Activated naive CD8-positive, alpha-beta T cell treated with anti-CD3 and anti-CD28 coated beads, Interleukin-2, amount 10 ng/mL, durations not matched to agents 7 days and 5 days (primary cell): ENCODE data around the gene NOC3L. TPM values are rescaled to one million over a fixed set of nuclear protein-coding genes. Genes with fewer than 3 reads are reported as not detected.
A peak's percentile ranks its signal among the peaks of the same experiment; 100 is the strongest.

Experiments
- ATAC-seq: fragments of 150-1000 bp; cut with Tn5 transposase; one replicate; pipeline ENCODE4 v1.10.0; 2021; ENCODE audit warnings: low read depth, moderate library complexity
- POLR2A ChIA-PET: fragments of 350-600 bp; sonication (Branson Sonifier 250); formaldehyde crosslinking; loops from one replicate; lab custom pipeline; 2021; ENCODE audit warnings: antibody characterized with exemption; lab: Charles Lee
- DNase-seq: peaks from one replicate; pipeline ENCODE4 v3.0.0; 2021
- H3K27ac Mint-ChIP-seq: one replicate; pipeline ENCODE4 v1.8.0; 2022; ENCODE audit warnings: mild to moderate bottlenecking, mixed read lengths
- H3K27me3 Mint-ChIP-seq: one replicate; pipeline ENCODE4 v1.8.0; 2022; ENCODE audit warnings: mild to moderate bottlenecking, moderate library complexity, mixed read lengths
- H3K36me3 Mint-ChIP-seq: one replicate; pipeline ENCODE4 v1.8.0; 2021; ENCODE audit warnings: mild to moderate bottlenecking, mixed read lengths
- H3K4me1 Mint-ChIP-seq: one replicate; pipeline ENCODE4 v1.8.0; 2021; ENCODE audit warnings: mixed read lengths
- H3K4me3 Mint-ChIP-seq: one replicate; pipeline ENCODE4 v1.8.0; 2022; ENCODE audit warnings: mild to moderate bottlenecking, moderate library complexity, mixed read lengths
- H3K9me3 Mint-ChIP-seq: one replicate; pipeline ENCODE4 v1.8.0; 2021; ENCODE audit warnings: mixed read lengths
- total RNA-seq, 2 experiments: library from RNA; stranded (reverse); gene quantifications; one replicate each; pipeline ENCODE4 v1.2.3, GENCODE V29; 2021

The NOC3L gene
- total RNA-seq, 2 experiments from 2014 or later = 17.7 to 18.3 TPM

- no peak for ATAC-seq
- DNase-seq = no peak
- POLR2A ChIA-PET = no interaction called here
- Mint-ChIP-seq H3K4me1 (peaks cover 4% of the 10 kb centered on the region), H3K36me3 (no peaks in the 10 kb centered on the region), H3K4me3 (no peak overlapping the region), H3K27ac (no peak overlapping the region), H3K9me3 (no peaks in the 10 kb centered on the region), H3K27me3 (peaks cover 40% of the 10 kb centered on the region)
These were observed 55.6 kb downstream of the NOC3L start for GRCh38 chr10:94307046-94307615.

DNA sequence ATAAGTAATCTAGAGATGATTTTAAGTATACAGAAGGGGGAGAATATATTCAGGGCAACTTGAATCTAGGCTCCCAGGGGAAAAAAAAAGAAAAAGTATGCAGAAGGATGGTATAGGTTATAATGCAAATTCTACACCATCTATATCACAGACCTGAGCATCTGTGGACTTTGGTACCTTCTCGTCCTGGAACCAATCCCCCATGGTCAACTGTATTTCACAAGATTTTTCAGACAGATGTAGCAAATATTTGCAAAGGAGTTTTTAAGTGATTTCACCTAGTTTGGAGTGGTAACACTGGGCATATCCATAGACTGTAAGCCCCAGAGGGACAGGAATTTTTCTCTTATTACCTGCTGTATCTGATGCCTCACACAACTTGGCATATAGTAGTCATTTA, 58.8 kb downstream of the NOC3L start:
- H3K4me1 Mint-ChIP-seq = peaks cover 15% of the 10 kb centered on the region
- H3K4me3 Mint-ChIP-seq = no peak overlapping the region
- no peaks in the 10 kb centered on the region for H3K36me3 Mint-ChIP-seq
- POLR2A ChIA-PET = no interaction called here
- H3K9me3 Mint-ChIP-seq = no peaks in the 10 kb centered on the region
- ATAC-seq (no peak), DNase-seq (no peak)
- H3K27ac Mint-ChIP-seq = no peak overlapping the region
- peaks cover 55% of the 10 kb centered on the region for H3K27me3 Mint-ChIP-seq

DNA sequence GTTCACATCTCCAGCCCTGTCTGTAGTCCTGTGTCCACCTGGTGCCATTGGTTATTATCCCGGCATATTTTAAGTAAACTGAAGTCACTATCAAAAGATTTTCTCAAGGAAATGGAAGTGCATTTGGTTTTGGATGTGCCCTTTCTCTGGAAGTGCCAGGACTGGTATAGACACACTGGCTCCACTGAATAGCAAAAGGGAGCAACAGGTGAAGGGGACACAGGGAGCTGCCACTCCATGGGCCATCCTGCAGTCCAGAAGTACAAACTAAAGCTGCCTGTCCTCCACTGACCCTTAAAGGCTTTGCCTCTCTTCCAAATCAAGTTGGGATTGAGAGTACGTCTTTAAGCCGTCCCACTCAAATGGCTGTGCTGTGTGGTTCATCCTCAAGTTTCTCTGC, 62.7 kb downstream of the NOC3L start:
- POLR2A ChIA-PET = no interaction called here
- peaks cover 59% of the 10 kb centered on the region for H3K27me3 Mint-ChIP-seq

DNA sequence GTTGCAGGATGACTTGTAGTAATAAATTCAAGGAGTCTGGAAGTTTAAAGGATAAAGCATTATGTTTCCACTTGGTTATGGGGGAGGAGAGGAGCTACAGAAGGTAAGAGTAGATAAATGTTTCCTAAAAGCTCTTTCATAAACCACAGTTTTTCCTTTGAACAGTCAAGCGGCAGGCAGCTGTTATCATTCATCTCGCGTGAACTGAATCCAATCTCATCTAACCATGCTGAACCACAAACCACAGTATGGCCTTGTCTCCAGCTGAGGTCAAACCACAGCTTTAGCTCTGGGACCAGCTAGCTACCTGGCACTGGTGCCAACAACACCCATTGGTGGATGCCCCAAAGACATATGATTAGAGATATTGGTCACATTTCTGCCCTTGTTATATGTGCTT, 63.3 kb downstream of the NOC3L start:
- Mint-ChIP-seq H3K27me3 (peaks cover 58% of the 10 kb centered on the region), H3K4me3 (no peak overlapping the region), H3K27ac (no peak overlapping the region), H3K36me3 (no peaks in the 10 kb centered on the region), H3K9me3 (no peaks in the 10 kb centered on the region), H3K4me1 (peaks cover 11% of the 10 kb centered on the region)
- ATAC-seq = peak; percentile 47
- POLR2A ChIA-PET = no interaction called here
- DNase-seq = no peak

More for the DNA sequence above, 62.7 kb downstream of the NOC3L start:
- Mint-ChIP-seq H3K36me3 (no peaks in the 10 kb centered on the region), H3K4me3 (no peak overlapping the region), H3K4me1 (peaks cover 11% of the 10 kb centered on the region), H3K27ac (no peak overlapping the region), H3K9me3 (no peaks in the 10 kb centered on the region)
- no peak for DNase-seq
- ATAC-seq = no peak

- Mint-ChIP-seq H3K4me1 (peaks cover 3% of the 10 kb centered on the region), H3K36me3 (no peaks in the 10 kb centered on the region), H3K9me3 (no peaks in the 10 kb centered on the region), H3K4me3 (no peak overlapping the region), H3K27me3 (peaks cover 35% of the 10 kb centered on the region), H3K27ac (no peak overlapping the region)
- ATAC-seq = no peak
- POLR2A ChIA-PET = no interaction called here
- no peak for DNase-seq
These were observed 68.6 kb downstream of the NOC3L start for GRCh38 chr10:94294168-94294567.

GRCh38 chr10:94293354-94293753, 69.4 kb downstream of the NOC3L start:
- Mint-ChIP-seq H3K27me3 (peaks cover 30% of the 10 kb centered on the region), H3K4me3 (no peak overlapping the region), H3K27ac (no peak overlapping the region), H3K36me3 (no peaks in the 10 kb centered on the region), H3K4me1 (no peaks in the 10 kb centered on the region), H3K9me3 (no peaks in the 10 kb centered on the region)
- no peak for ATAC-seq
- POLR2A ChIA-PET = no interaction called here
- DNase-seq = no peak

GRCh38 chr10:94292434-94293090, 70.2 kb downstream of the NOC3L start:
- Mint-ChIP-seq H3K9me3 (no peaks in the 10 kb centered on the region), H3K36me3 (no peaks in the 10 kb centered on the region), H3K4me3 (no peak overlapping the region), H3K27me3 (peaks cover 29% of the 10 kb centered on the region), H3K27ac (no peak overlapping the region), H3K4me1 (no peaks in the 10 kb centered on the region)
- no peak for ATAC-seq
- no peak for DNase-seq
- POLR2A ChIA-PET = no interaction called here

DNA sequence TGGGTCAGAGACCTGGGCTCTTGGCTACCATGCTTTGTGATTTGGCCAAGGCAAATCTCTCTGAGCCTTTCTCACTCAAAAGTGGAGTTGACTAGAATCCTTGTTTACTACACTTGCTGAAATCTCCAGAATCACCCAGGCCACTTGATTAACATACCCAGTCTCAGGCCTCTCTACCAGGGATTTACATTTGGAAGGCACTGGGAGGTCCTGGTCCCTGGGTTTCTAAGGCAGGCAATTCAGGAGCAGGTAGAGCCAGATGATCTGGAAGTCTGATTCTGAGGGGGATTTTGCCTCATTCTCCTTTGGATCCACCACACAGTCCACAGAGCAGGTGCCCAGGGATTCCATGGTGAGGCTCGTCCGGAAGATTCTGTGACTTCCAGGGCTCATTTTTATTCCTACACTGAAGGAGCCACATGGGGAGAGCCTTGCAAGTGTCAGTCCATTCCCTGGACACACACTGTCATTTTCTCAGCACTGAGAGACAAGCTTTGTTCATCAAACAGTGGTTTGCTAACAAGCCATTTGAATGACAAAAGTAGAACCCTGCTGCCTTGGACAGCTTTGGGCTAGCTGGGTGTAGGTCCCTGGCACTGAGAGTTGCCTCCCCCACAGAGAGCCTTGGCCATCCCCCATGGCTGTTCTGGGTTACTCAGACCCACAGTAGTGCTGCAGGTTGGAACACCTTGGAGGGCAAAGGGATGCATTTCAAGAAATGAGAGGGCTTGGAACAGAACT, 74.2 kb downstream of the NOC3L start:
- no peaks in the 10 kb centered on the region for H3K36me3 Mint-ChIP-seq
- DNase-seq (no peak), ATAC-seq (no peak)
- POLR2A ChIA-PET = no interaction called here
- H3K9me3 Mint-ChIP-seq = no peaks in the 10 kb centered on the region
- peaks cover 27% of the 10 kb centered on the region for H3K27me3 Mint-ChIP-seq
- H3K4me3 Mint-ChIP-seq = no peak overlapping the region
- H3K4me1 Mint-ChIP-seq = no peaks in the 10 kb centered on the region
- no peak overlapping the region for H3K27ac Mint-ChIP-seq

GRCh38 chr10:94287336-94287735, 75.4 kb downstream of the NOC3L start:
- Mint-ChIP-seq H3K27me3 (peaks cover 26% of the 10 kb centered on the region), H3K4me1 (no peaks in the 10 kb centered on the region), H3K9me3 (no peaks in the 10 kb centered on the region), H3K27ac (no peak overlapping the region), H3K4me3 (no peak overlapping the region), H3K36me3 (no peaks in the 10 kb centered on the region)
- POLR2A ChIA-PET = no interaction called here
- DNase-seq = no peak
- ATAC-seq = no peak

DNA sequence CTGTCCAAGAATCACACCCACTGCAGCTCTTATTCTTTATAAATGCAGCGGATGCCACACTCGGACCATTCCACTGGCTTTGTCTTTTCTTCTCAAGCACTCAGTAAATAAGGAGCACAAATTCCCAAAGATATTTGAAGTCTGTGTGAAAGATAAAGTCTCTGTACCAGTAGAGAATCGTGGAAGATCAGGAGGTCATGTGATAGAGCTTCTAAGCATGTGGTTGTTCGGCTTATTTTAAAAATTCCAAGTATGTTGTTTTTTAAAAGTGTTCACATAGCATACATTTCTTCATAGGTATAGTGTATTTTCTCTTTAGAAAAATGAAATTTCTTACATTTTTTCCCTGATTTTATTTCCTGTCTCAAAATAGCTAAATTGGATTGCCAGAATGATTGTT, 75.8 kb downstream of the NOC3L start:
- no peak for DNase-seq
- H3K27ac Mint-ChIP-seq = no peak overlapping the region
- H3K4me3 Mint-ChIP-seq = no peak overlapping the region
- ATAC-seq = no peak
- no peaks in the 10 kb centered on the region for H3K9me3 Mint-ChIP-seq
- H3K4me1 Mint-ChIP-seq = no peaks in the 10 kb centered on the region
- POLR2A ChIA-PET = no interaction called here
- peaks cover 26% of the 10 kb centered on the region for H3K27me3 Mint-ChIP-seq
- no peaks in the 10 kb centered on the region for H3K36me3 Mint-ChIP-seq

- H3K27me3 Mint-ChIP-seq = peaks cover 28% of the 10 kb centered on the region
- POLR2A ChIA-PET = no interaction called here
- H3K4me3 Mint-ChIP-seq = no peak overlapping the region
- H3K27ac Mint-ChIP-seq = no peak overlapping the region
- no peak for ATAC-seq
- DNase-seq = no peak
- H3K36me3 Mint-ChIP-seq = no peaks in the 10 kb centered on the region
- H3K9me3 Mint-ChIP-seq = no peaks in the 10 kb centered on the region
- peaks cover under 1% of the 10 kb centered on the region for H3K4me1 Mint-ChIP-seq
These were observed 77.5 kb downstream of the NOC3L start for GRCh38 chr10:94285271-94285670.
